Neural cell (in vitro differentiated cells): Measurements from ENCODE around the gene ABCF2. TPM values are rescaled to one million over a fixed set of nuclear protein-coding genes. Genes with fewer than 3 reads are reported as not detected.

Experiments
- H2AFZ ChIP-seq: fragments of 200-600, 300-800 bp; sonication (generic), shearing (Covaris generic); 2 replicates; pipeline ENCODE4 v1.6.0; 2014; ENCODE audit warnings: low read depth, mild to moderate bottlenecking, antibody characterized with exemption, low read length, moderate library complexity
- H3F3A ChIP-seq: fragments of 200-600 bp; shearing (Covaris generic); 2 replicates; pipeline ENCODE4 v1.6.1; 2016; ENCODE audit warnings: mild to moderate bottlenecking, moderate library complexity, mixed read lengths, antibody characterized with exemption, low read length; ENCODE audit not compliant: insufficient read depth, poor library complexity, severe bottlenecking
- H3K27ac ChIP-seq: fragments of 200-600, 300-800 bp; sonication (generic), shearing (Covaris generic); 2 replicates; pipeline ENCODE4 v1.5.1; 2014; ENCODE audit warnings: mild to moderate bottlenecking, low read length, moderate library complexity
- H3K27me3 ChIP-seq: fragments of 300-800, 200-600 bp; sonication (generic), shearing (Covaris generic); 2 replicates; pipeline ENCODE4 v1.6.0; 2014; ENCODE audit warnings: mild to moderate bottlenecking, low read depth, low read length, moderate library complexity; ENCODE audit not compliant: insufficient read depth
- H3K36me3 ChIP-seq: fragments of 300-800, 200-600 bp; sonication (generic), shearing (Covaris generic); 2 replicates; pipeline ENCODE4 v1.5.1; 2014; ENCODE audit warnings: mild to moderate bottlenecking, antibody characterized with exemption, low read length, moderate library complexity; ENCODE audit not compliant: insufficient read depth
- H3K4me2 ChIP-seq: fragments of 300-800, 200-600 bp; sonication (generic), shearing (Covaris generic); 2 replicates; pipeline ENCODE4 v1.6.0; 2014; ENCODE audit warnings: mild to moderate bottlenecking, low read length
- H3K4me3 ChIP-seq: fragments of 300-800, 200-600 bp; sonication (generic), shearing (Covaris generic); 2 replicates; pipeline ENCODE4 v1.5.1; 2014; ENCODE audit warnings: mild to moderate bottlenecking, low read length, moderate library complexity
- H3K79me2 ChIP-seq: fragments of 200-600 bp; shearing (Covaris generic); replicated peaks from 2 replicates; pipeline ENCODE4 v1.6.0; 2014; ENCODE audit warnings: mild to moderate bottlenecking, low read length, moderate library complexity; ENCODE audit not compliant: insufficient read depth
- H3K9ac ChIP-seq: fragments of 300-800, 200-600 bp; sonication (generic), shearing (Covaris generic); 2 replicates; pipeline ENCODE4 v1.6.1; 2016; ENCODE audit warnings: mild to moderate bottlenecking, low read length, mixed read lengths
- H3K9me2 ChIP-seq: fragments of 200-600 bp; shearing (Covaris generic); 2 replicates; pipeline ENCODE4 v1.6.1; 2016; ENCODE audit warnings: mild to moderate bottlenecking, low read length, mixed read lengths; ENCODE audit not compliant: insufficient read depth
- H3K9me3 ChIP-seq: fragments of 200-600, 300-800 bp; sonication (generic), shearing (Covaris generic); 2 replicates; pipeline ENCODE4 v1.6.1; 2016; ENCODE audit warnings: mild to moderate bottlenecking, mixed run types, low read length, moderate library complexity, mixed read lengths
- H4K20me1 ChIP-seq: fragments of 200-600 bp; shearing (Covaris generic); 2 replicates; pipeline ENCODE4 v1.6.1; 2016; ENCODE audit warnings: mild to moderate bottlenecking, mixed run types; ENCODE audit not compliant: insufficient read depth
- CTCF ChIP-seq: fragments of 450-650 bp; IDR thresholded peaks from 2 replicates; pipeline ENCODE4 v1.5.1; 2014; ENCODE audit warnings: antibody characterized with exemption, mild to moderate bottlenecking, moderate library complexity; ENCODE audit not compliant: poor library complexity, severe bottlenecking
- EP300 ChIP-seq: fragments of 450-650 bp; conservative IDR thresholded peaks from 2 replicates; pipeline ENCODE4 v1.6.1; 2014; ENCODE audit warnings: antibody characterized with exemption, mild to moderate bottlenecking, moderate library complexity; ENCODE audit not compliant: poor library complexity, severe bottlenecking
- EZH2 ChIP-seq: fragments of 200-600, 300-800 bp; shearing (Covaris generic), sonication (generic); IDR thresholded peaks from 2 replicates; pipeline ENCODE4 v1.6.1; 2014; ENCODE audit warnings: antibody characterized with exemption, low read length, borderline replicate concordance, mild to moderate bottlenecking; ENCODE audit not compliant: insufficient read depth, poor library complexity, severe bottlenecking
- MXI1 ChIP-seq: fragments of 450-650 bp; conservative IDR thresholded peaks from 2 replicates; pipeline ENCODE4 v1.6.1; 2014; ENCODE audit warnings: antibody characterized with exemption, mild to moderate bottlenecking; ENCODE audit not compliant: poor library complexity, severe bottlenecking
- POLR2AphosphoS5 ChIP-seq: IDR thresholded peaks from 2 replicates; pipeline ENCODE4 v1.6.1; 2012
- RAD21 ChIP-seq: fragments of 450-650 bp; conservative IDR thresholded peaks from 2 replicates; pipeline ENCODE4 v1.6.1; 2014; ENCODE audit warnings: antibody characterized with exemption, mild to moderate bottlenecking, moderate library complexity
- REST ChIP-seq: IDR thresholded peaks from 2 replicates; pipeline ENCODE4 v1.6.1; 2012; ENCODE audit warnings: borderline replicate concordance
- SMC3 ChIP-seq: fragments of 450-650 bp; conservative IDR thresholded peaks from 2 replicates; pipeline ENCODE4 v1.6.1; 2014; ENCODE audit warnings: antibody characterized with exemption, mild to moderate bottlenecking, moderate library complexity; ENCODE audit not compliant: poor library complexity
- TAF1 ChIP-seq: IDR thresholded peaks from 2 replicates; pipeline ENCODE4 v1.6.1; 2012; ENCODE audit warnings: low read depth
- polyA plus RNA-seq: library from polyadenylated mRNA; depleted of rRNA; stranded (reverse); fragments of >200 nt; gene quantifications from 2 replicates; pipeline ENCODE4 v1.2.3, GENCODE V29; 2014

The ABCF2 gene
- polyA plus RNA-seq, 1 donor from 2014 or later: 32.7 TPM

- no peak for TF ChIP-seq EP300
- TF ChIP-seq RAD21: no peak
- no peak for TF ChIP-seq TAF1
- no peak for TF ChIP-seq CTCF
- TF ChIP-seq POLR2AphosphoS5: no peak
- no peak for TF ChIP-seq SMC3
- no peak for TF ChIP-seq MXI1
- TF ChIP-seq REST: no peak
- no peak for TF ChIP-seq EZH2
- Histone ChIP-seq H2AFZ (no peak overlapping the region), H3K27me3 (no peaks in the 10 kb centered on the region), H3K9ac (no peak overlapping the region), H3K4me3 (no peak overlapping the region), H3K9me3 (no peaks in the 10 kb centered on the region), H3K9me2 (no peaks in the 10 kb centered on the region), H3K79me2 (no peaks in the 10 kb centered on the region), H3F3A (no peaks in the 10 kb centered on the region), H3K4me2 (no peak overlapping the region), H3K27ac (no peak overlapping the region), H3K36me3 (no peaks in the 10 kb centered on the region), H4K20me1 (no peaks in the 10 kb centered on the region)
These were observed 25.7 kb downstream of the ABCF2 start for GRCh38 chr7:151201344-151201743.

GRCh38 chr7:151198945-151199848 is 27.8 kb downstream of the ABCF2 start:
- no peaks in the 10 kb centered on the region for H3K27me3 ChIP-seq
- H3K79me2 ChIP-seq: no peaks in the 10 kb centered on the region
- no peaks in the 10 kb centered on the region for H3K9me2 ChIP-seq
- no peak overlapping the region for H3K4me3 ChIP-seq
- no peak overlapping the region for H3K4me2 ChIP-seq
- H3K9ac ChIP-seq: no peak overlapping the region
- H4K20me1 ChIP-seq: no peaks in the 10 kb centered on the region
- no peaks in the 10 kb centered on the region for H3F3A ChIP-seq
- H3K36me3 ChIP-seq: no peaks in the 10 kb centered on the region
- no peak overlapping the region for H2AFZ ChIP-seq
- H3K9me3 ChIP-seq: no peaks in the 10 kb centered on the region
- no peak for TF ChIP-seq SMC3
- no peak for TF ChIP-seq EZH2
- TF ChIP-seq CTCF: no peak
- no peak for TF ChIP-seq TAF1
- TF ChIP-seq RAD21: no peak
- TF ChIP-seq POLR2AphosphoS5: no peak
- TF ChIP-seq EP300: no peak
- TF ChIP-seq MXI1: no peak
- no peak overlapping the region for H3K27ac ChIP-seq
